Stimulated activated naive CD8-positive, alpha-beta T cell treated with anti-CD3 and anti-CD28 coated beads, Interleukin-15, Interleukin-2, amounts not matched to agents 100 ng/mL and 50 ng/mL, for 24 hours (primary cell): ENCODE measurements around the gene HACE1.
"Not testable (repeated sequence)": the region's sequence is repeated elsewhere in the genome, so short reads cannot be mapped to it uniquely, and the experiment has no call there.

ENCODE experiments used
- H3K27ac Mint-ChIP-seq: one replicate; pipeline ENCODE4 v1.8.0; 2021; ENCODE audit warnings: mild to moderate bottlenecking, mixed read lengths
- H3K27me3 Mint-ChIP-seq: one replicate; pipeline ENCODE4 v1.8.0; 2021; ENCODE audit warnings: mixed read lengths
- H3K36me3 Mint-ChIP-seq: one replicate; pipeline ENCODE4 v1.8.0; 2021; ENCODE audit warnings: low read depth, mixed read lengths
- H3K4me1 Mint-ChIP-seq: one replicate; pipeline ENCODE4 v1.8.0; 2021; ENCODE audit warnings: low read depth, mixed read lengths
- H3K4me3 Mint-ChIP-seq: one replicate; pipeline ENCODE4 v1.8.0; 2021; ENCODE audit warnings: mild to moderate bottlenecking, mixed read lengths
- H3K9me3 Mint-ChIP-seq: one replicate; pipeline ENCODE4 v1.8.0; 2021; ENCODE audit warnings: mixed read lengths

The HACE1 gene

GRCh38 chr6:104858642-104859041 lies 1.1 kb downstream of the HACE1 start:
- Mint-ChIP-seq H3K4me3 (peak overlapping the region; percentile 93), H3K9me3 (no peaks in the 10 kb centered on the region), H3K36me3 (no peaks in the 10 kb centered on the region), H3K27ac (peak overlapping the region; percentile 78), H3K27me3 (peaks cover 6% of the 10 kb centered on the region), H3K4me1 (peaks cover 17% of the 10 kb centered on the region)

- Mint-ChIP-seq H3K27me3 (no peaks in the 10 kb centered on the region), H3K27ac (no peak overlapping the region), H3K9me3 (no peaks in the 10 kb centered on the region), H3K4me3 (no peak overlapping the region), H3K4me1 (peaks cover 15% of the 10 kb centered on the region), H3K36me3 (peaks cover 15% of the 10 kb centered on the region)
Measured at GRCh38 chr6:104855507-104855906, 4.2 kb downstream of the HACE1 start.

GRCh38 chr6:104847721-104848120 lies 12.0 kb downstream of the HACE1 start:
- H3K4me1 Mint-ChIP-seq, H3K4me3 Mint-ChIP-seq, H3K27ac Mint-ChIP-seq, H3K9me3 Mint-ChIP-seq, H3K27me3 Mint-ChIP-seq: not testable (repeated sequence)
- H3K36me3 Mint-ChIP-seq = peaks cover 31% of the 10 kb centered on the region

GRCh38 chr6:104843229-104843628 lies 16.5 kb downstream of the HACE1 start:
- Mint-ChIP-seq H3K4me3 (no peak overlapping the region), H3K4me1 (no peaks in the 10 kb centered on the region), H3K36me3 (peaks cover 29% of the 10 kb centered on the region), H3K27ac (no peak overlapping the region), H3K9me3 (no peaks in the 10 kb centered on the region), H3K27me3 (no peaks in the 10 kb centered on the region)

- Mint-ChIP-seq H3K4me1 (no peaks in the 10 kb centered on the region), H3K27ac (no peak overlapping the region), H3K27me3 (no peaks in the 10 kb centered on the region), H3K4me3 (no peak overlapping the region), H3K36me3 (peaks cover 44% of the 10 kb centered on the region), H3K9me3 (no peaks in the 10 kb centered on the region)
Measured at GRCh38 chr6:104837158-104837557, 22.6 kb downstream of the HACE1 start.

GRCh38 chr6:104836479-104837020 lies 23.2 kb downstream of the HACE1 start:
- not testable (repeated sequence) for H3K4me3 Mint-ChIP-seq, H3K4me1 Mint-ChIP-seq, H3K9me3 Mint-ChIP-seq, H3K27ac Mint-ChIP-seq, H3K27me3 Mint-ChIP-seq
- peaks cover 46% of the 10 kb centered on the region for H3K36me3 Mint-ChIP-seq

GRCh38 chr6:104835782-104836181 lies 23.9 kb downstream of the HACE1 start:
- Mint-ChIP-seq H3K27ac (no peak overlapping the region), H3K9me3 (no peaks in the 10 kb centered on the region), H3K4me3 (no peak overlapping the region), H3K27me3 (no peaks in the 10 kb centered on the region), H3K4me1 (no peaks in the 10 kb centered on the region), H3K36me3 (peaks cover 50% of the 10 kb centered on the region)

- H3K27me3 Mint-ChIP-seq = no peaks in the 10 kb centered on the region
- H3K27ac Mint-ChIP-seq = no peak overlapping the region
- no peaks in the 10 kb centered on the region for H3K4me1 Mint-ChIP-seq
- H3K4me3 Mint-ChIP-seq = no peak overlapping the region
- H3K9me3 Mint-ChIP-seq = peaks cover 6% of the 10 kb centered on the region
- H3K36me3 Mint-ChIP-seq = peaks cover 31% of the 10 kb centered on the region
Measured at GRCh38 chr6:104829183-104829958, 30.3 kb downstream of the HACE1 start.

GRCh38 chr6:104828478-104828877 lies 31.2 kb downstream of the HACE1 start:
- Mint-ChIP-seq H3K27me3 (no peaks in the 10 kb centered on the region), H3K9me3 (peaks cover 6% of the 10 kb centered on the region), H3K4me1 (no peaks in the 10 kb centered on the region), H3K36me3 (peaks cover 40% of the 10 kb centered on the region), H3K27ac (no peak overlapping the region), H3K4me3 (no peak overlapping the region)

GRCh38 chr6:104820820-104821219 lies 38.9 kb downstream of the HACE1 start:
- H3K4me3 Mint-ChIP-seq, H3K27ac Mint-ChIP-seq, H3K4me1 Mint-ChIP-seq, H3K9me3 Mint-ChIP-seq, H3K27me3 Mint-ChIP-seq: not testable (repeated sequence)
- H3K36me3 Mint-ChIP-seq = peaks cover 46% of the 10 kb centered on the region

- no peaks in the 10 kb centered on the region for H3K9me3 Mint-ChIP-seq
- H3K27me3 Mint-ChIP-seq = no peaks in the 10 kb centered on the region
- no peak overlapping the region for H3K4me3 Mint-ChIP-seq
- no peak overlapping the region for H3K27ac Mint-ChIP-seq
- H3K36me3 Mint-ChIP-seq = peaks cover 44% of the 10 kb centered on the region
- H3K4me1 Mint-ChIP-seq = no peaks in the 10 kb centered on the region
Measured at GRCh38 chr6:104816125-104816524, 43.6 kb downstream of the HACE1 start.

GRCh38 chr6:104814743-104815142 lies 45.0 kb downstream of the HACE1 start:
- Mint-ChIP-seq H3K27me3 (no peaks in the 10 kb centered on the region), H3K4me1 (no peaks in the 10 kb centered on the region), H3K4me3 (no peak overlapping the region), H3K9me3 (no peaks in the 10 kb centered on the region), H3K36me3 (peaks cover 40% of the 10 kb centered on the region), H3K27ac (no peak overlapping the region)

- no peak overlapping the region for H3K27ac Mint-ChIP-seq
- no peaks in the 10 kb centered on the region for H3K9me3 Mint-ChIP-seq
- no peaks in the 10 kb centered on the region for H3K27me3 Mint-ChIP-seq
- peaks cover 40% of the 10 kb centered on the region for H3K36me3 Mint-ChIP-seq
- no peak overlapping the region for H3K4me3 Mint-ChIP-seq
- H3K4me1 Mint-ChIP-seq = no peaks in the 10 kb centered on the region
Measured at GRCh38 chr6:104813552-104813951, 46.2 kb downstream of the HACE1 start.

GRCh38 chr6:104809116-104809515 lies 50.6 kb downstream of the HACE1 start:
- Mint-ChIP-seq H3K4me1 (no peaks in the 10 kb centered on the region), H3K27ac (no peak overlapping the region), H3K36me3 (peaks cover 43% of the 10 kb centered on the region), H3K9me3 (peaks cover 7% of the 10 kb centered on the region), H3K4me3 (no peak overlapping the region), H3K27me3 (no peaks in the 10 kb centered on the region)

- H3K4me1 Mint-ChIP-seq, H3K27ac Mint-ChIP-seq, H3K27me3 Mint-ChIP-seq, H3K4me3 Mint-ChIP-seq, H3K9me3 Mint-ChIP-seq: not testable (repeated sequence)
- peaks cover 61% of the 10 kb centered on the region for H3K36me3 Mint-ChIP-seq
Measured at GRCh38 chr6:104805335-104805734, 54.4 kb downstream of the HACE1 start.

- Mint-ChIP-seq H3K9me3 (no peaks in the 10 kb centered on the region), H3K4me1 (no peaks in the 10 kb centered on the region), H3K36me3 (peaks cover 42% of the 10 kb centered on the region), H3K27ac (no peak overlapping the region), H3K4me3 (no peak overlapping the region), H3K27me3 (no peaks in the 10 kb centered on the region)
Measured at GRCh38 chr6:104799134-104799657, 60.5 kb downstream of the HACE1 start.
